HG03045 (cell line): ENCODE measurements around the gene ZMAT5.
"Not testable (repeated sequence)": the region's sequence is repeated elsewhere in the genome, so short reads cannot be mapped to it uniquely, and the experiment has no call there.

Experiments used
- ATAC-seq: cut with Tn5 transposase; IDR thresholded peaks from one replicate; pipeline ENCODE4 v1.9.1; 2021; ENCODE audit warnings: mild to moderate bottlenecking, moderate library complexity; ENCODE audit not compliant: unreplicated experiment

Gene ZMAT5

DNA sequence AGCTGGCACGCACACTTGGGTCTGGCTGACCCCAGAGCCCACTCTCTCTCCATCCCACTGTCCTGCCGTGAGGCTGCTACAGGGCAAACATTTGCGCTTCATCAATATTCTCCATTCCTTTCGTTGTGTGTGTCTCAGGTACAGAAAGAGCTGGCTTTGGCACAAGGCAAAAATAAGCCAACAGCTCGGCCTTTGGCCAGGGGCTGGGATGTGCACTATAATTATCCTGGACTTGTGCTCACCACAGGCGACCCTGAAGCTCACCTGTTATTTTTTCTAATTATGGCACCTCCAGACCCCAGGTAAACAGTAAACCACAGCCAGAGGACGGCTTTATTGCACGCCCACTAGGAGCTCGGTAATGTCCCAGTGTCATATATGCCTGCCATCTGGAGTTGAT lies 10.9 kb downstream of the ZMAT5 start:
- no peak for ATAC-seq

GRCh38 chr22:29754658-29755395 lies 12.0 kb downstream of the ZMAT5 start:
- not testable (repeated sequence) for ATAC-seq

DNA sequence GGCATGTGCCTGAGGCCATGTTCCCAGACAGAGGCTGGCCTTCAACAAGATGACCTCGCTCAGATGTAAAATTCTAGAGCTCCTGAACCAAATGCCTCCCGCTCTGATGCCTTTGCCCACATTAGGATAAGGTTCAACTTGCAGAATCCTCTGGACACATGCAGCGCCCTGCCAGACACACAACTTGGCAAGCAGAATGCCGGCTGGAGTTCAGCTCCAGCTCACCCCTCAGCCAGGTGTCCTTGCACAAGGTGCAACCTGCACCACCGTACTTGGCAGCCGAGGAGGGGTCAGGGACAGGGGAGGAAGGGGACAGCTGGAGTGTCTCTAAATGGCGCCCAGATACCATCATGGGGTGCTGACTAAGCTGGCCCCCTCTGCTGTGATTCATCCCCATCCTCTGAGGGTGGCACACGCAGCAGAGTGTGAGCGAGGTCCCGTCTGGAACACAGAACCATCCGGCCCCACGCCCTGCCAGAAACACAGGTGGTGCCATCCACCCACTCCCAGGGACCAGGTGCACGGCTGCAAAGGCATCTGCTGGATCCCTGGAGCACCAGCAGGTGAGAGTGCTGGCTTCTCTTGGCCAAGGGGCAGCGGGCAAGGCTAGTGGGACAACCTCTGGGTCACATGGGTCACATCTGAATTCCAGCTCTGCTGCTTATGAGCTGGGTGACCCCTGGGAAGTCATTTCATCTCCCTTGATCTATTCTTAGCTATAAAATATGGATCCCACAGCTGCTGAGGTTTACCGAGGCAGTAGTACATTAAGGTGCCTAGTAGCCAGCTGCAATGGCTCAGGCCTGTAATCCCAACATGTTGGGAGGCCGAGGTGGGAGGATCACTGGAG lies 12.8 kb downstream of the ZMAT5 start:
- ATAC-seq = no peak

- ATAC-seq = no peak
These were observed 15.1 kb downstream of the ZMAT5 start for GRCh38 chr22:29751669-29752068.

- no peak for ATAC-seq
These were observed 16.0 kb downstream of the ZMAT5 start for GRCh38 chr22:29750559-29751538.

- ATAC-seq = no peak
These were observed 16.8 kb downstream of the ZMAT5 start for GRCh38 chr22:29750029-29750428.

DNA sequence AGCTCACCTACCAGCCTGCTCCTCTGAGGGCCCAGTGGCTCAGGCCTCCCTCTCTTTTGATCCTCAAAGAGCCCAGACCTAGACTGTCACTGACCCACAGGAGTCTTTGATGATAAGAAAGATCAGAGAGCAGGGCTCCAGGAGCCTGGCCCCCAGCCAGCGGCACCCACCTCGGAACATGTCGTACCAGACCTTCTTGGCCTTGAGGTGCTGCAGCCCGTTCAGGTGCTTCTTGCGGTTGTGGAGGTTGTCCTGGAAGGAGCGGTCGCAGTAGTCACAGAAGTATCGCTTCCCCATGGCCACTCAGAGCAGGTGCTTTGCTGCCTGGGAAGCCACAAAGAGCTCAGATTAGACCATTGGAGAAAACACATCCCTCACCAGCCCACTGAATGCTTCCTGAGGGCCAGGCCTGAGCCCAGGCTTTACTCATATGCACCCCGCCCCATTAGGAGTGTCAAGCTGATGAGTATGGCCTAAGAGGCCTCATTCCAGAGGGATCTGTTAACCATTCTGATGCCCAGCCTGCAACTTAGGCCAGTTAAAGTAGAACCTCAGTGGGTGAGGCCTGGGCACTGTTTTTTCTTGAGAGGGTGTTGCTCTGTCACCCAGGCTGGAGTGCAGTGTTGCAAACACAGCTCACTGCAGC lies 18.4 kb downstream of the ZMAT5 start:
- no peak for ATAC-seq

DNA sequence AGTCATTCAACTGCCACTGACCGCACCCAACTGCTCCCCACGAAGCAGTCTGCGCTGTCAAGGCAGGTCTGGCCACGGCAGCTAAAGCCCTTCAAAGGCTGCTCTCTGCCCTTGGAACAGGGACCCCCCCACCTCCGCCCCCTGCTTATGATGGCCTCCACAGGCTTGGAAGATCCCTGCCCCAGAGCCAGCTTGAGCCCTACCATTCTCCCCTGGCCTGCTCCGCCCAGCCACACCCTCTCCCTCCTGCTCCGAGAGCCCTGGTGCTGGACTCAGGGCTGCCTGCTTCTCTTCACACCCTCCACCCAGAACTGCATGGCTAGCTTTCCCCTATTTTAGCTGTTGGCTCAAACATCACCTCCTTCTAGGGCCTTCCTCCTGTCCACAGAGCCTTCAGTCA lies 19.0 kb downstream of the ZMAT5 start:
- no peak for ATAC-seq

DNA sequence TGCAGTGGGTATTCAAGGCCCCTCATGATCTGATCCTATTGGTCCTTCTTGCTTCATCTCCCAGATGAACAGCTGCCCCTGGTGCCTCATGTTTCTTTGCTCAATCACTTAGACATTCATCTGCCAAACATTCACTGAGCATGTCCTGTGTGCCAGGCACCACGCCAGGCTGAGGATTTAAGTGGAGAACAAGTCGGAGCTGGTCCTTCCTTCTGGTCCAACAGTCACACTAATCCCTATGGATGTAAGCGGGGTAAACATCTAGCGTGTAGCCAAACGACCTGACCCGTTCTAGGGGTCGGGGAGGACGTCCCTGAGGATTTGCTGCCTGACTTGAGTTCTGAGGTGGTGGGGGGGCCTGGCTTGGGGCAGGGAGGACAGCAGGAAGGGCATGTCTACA lies 21.9 kb downstream of the ZMAT5 start:
- no peak for ATAC-seq

- ATAC-seq = no peak
These were observed 24.5 kb downstream of the ZMAT5 start for GRCh38 chr22:29742326-29742725.

GRCh38 chr22:29741926-29742325 lies 24.9 kb downstream of the ZMAT5 start:
- ATAC-seq = no peak

DNA sequence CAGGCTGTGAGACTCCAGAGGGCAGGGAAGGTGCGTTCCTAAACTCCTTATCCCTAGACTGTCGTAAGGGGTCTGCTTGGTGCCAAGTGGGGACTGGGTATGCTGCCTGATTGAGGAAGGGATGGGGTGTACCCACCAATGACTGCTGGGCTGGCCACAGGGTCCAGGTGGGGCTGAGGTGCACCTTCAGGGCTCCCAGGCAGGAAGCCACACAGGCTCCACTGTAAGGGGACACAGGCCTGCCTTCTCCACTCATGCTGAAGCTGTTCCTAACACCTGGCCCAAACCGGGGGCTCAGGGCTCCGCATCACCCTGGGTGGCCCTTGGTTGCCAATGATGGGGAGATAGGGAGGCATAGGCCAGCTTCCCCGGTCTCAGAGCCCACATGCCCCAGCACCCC lies 26.6 kb downstream of the ZMAT5 start:
- no peak for ATAC-seq

DNA sequence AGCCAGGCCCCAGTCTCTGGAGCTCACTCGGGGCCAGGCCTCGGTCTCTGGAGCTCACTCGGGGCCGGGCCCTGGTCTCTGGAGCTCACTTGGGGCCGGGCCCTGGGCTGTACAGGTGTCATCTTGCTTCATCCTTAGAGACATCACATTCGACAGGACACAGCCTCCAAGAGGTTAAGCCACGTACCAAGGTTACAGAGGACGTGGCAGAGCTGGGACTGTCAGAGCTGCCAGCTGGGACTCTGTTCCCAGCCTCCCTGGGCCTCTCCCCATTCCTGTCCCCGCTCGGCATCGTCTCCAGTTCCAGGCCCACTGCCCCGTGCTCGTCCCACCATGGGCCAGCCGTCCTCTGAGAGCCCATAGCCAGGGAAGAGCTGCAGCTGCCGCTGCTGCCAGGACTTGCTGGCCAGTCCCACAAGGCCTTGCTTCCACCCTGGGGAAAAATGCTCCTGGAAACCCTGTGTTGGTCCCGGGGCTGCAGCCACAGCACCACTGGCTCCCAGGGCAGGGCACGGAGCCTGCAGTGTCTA lies 27.4 kb downstream of the ZMAT5 start:
- ATAC-seq = no peak

- ATAC-seq = no peak
These were observed 28.5 kb downstream of the ZMAT5 start for GRCh38 chr22:29738118-29738815.

DNA sequence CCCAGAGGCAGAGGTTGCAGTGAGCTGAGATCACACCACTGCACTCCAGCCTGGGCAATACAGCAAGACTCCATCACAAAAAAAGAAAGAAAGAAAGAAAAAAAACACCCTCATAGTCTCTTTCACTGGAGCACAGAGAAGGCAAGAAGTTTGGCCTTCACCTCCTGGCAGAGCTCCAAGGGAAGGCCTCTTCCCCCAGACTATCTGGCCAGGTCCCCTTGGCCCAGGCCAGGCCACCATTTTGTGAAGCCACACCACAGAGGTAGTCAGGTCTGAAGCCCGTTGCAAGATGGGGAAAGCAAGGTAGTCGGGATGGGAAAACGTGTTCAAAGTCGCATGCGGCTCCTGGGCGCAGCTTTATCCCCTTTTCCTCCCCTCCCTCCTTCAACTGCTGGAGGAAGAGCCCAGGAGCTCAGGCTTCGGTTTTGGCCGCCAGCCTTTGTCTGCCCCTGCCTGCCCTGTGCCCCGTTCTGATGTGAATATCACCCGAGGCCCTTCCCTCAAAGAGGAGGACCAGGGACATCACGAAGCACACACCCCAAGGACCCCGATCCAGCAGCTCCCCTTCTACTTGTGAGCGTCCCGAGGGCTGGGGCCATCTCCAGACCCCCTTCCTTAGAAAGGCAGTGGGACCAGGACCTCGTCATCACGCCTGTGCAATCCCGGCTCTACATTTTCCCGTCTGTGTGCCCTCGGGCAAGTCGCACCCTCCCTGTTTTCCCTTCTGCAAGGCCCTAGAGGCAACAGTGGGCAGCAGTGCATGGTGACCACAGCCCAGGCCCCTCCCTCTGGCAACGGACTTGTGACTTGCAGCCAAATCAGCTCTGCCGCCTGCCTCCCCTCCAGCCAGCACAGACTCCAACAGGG lies 29.3 kb downstream of the ZMAT5 start:
- ATAC-seq = no peak

GRCh38 chr22:29735416-29735815 lies 31.4 kb downstream of the ZMAT5 start:
- ATAC-seq = no peak

DNA sequence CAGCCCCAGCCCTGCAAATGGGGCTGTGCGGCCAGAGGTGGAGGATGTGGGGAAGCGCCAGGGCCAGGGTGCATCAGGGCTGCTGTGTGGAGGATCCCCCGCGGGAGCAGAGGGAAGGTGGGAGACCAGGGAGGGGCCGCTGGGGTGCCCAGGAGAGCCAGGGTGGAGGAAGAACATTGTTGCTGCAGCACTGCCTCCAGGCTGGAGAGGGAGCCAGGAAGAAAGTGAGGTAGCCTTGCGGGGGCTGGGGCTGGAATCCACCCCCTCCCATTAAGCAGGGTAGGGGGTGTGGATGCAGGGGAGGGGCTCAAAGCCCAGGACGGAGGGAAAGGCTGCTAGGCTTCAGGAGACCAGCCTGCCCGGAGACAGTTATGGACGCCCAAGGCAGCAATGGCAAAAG lies 32.0 kb downstream of the ZMAT5 start:
- no peak for ATAC-seq

DNA sequence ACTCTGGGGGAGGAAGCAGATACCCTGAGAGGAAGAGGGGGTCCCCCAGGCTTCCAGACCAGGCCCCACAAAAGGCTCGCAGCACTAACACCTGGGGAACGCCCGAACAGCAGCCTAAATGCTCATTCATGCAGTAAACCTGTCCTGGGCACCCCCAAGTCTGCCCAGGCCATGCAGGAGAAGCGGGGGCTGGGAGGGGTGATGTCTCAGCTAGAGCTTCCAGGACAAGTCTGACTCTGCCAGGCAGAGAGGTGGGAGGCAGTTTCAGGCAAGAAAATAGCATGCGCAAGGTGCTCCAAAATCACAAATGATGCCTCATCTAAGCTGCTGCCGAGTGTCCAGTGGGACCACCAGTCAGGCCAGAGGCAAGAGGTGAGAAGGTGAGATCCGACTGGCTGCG lies 32.4 kb downstream of the ZMAT5 start:
- no peak for ATAC-seq
